ELR (cell line): Measurements from ENCODE around the gene SORBS1.
"Not testable (repeated sequence)": the region's sequence is repeated elsewhere in the genome, so short reads cannot be mapped to it uniquely, and the experiment has no call there.

Experiments
- DNase-seq: peaks from one replicate; pipeline ENCODE4 v3.0.0-alpha.2; 2015; ENCODE audit warnings: low read depth

Gene SORBS1

GRCh38 chr10:95482501-95483233, 78.5 kb downstream of the SORBS1 start:
- DNase-seq: no peak

DNA sequence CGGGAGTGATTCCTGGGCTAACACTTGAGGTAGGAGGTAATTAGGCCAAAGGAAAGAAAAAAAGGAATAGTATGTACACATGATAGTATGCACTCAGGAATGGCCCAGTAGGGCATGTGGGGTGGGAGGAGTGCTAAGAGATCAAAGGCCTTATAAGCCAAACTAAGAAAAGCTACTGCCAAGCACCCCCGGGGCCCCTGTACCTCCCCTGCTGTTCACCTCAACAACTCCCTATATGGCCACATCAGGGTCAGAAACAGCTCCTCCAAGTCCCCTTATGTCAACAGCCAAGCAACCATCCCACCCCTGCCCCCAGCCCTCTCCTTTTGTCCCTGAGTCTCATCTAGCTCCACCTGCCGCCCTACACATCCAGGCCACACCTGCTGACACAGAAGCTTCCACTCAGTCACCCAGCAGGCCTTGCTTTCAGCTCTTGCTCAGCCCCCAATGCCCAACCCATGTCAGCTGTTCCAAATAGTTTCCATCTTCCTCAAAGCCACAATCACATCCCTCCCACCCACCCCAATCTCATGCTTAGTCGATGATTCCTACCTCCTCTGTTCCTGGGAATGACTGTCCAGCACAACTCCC, 80.2 kb downstream of the SORBS1 start:
- DNase-seq: no peak

DNA sequence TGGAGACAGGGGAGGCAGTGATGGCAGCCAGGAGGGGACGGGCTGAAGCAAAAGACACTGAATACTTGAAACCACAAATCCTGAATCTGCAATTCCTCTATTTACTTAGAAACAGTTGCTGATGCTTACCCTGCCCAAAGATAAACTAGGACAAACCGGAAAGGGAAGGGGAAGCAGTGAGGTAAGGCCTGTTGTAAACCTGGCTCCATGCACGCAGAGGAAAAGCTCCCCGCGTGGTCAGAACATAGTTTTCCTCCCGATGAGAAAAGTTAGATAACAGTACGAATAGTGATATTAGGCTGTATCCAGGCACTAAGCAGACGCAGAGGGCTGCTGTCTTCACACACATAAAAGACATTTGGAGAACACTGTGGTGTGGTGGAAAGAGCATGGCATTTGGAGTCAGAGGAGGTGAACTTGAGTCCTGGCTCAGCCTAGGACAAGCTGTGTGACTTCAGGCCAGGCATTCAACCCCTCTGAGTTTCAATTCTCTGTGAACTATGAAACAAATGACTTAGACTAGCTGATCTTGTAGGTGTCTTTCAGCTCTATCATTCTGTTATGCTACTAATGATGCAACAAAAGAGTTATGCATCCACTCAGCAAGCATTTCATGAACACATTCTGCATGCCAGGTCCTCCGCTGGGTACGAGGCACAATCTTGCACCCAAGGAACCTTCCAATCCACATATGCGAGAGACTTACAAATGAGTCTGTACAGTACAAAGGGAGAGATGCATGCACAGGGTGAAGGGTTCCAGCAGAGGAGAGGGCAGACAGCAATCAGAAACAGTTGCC, 80.9 kb downstream of the SORBS1 start:
- peak; percentile 17 for DNase-seq

- no peak for DNase-seq
These were observed 82.2 kb downstream of the SORBS1 start for GRCh38 chr10:95478935-95479334.

DNA sequence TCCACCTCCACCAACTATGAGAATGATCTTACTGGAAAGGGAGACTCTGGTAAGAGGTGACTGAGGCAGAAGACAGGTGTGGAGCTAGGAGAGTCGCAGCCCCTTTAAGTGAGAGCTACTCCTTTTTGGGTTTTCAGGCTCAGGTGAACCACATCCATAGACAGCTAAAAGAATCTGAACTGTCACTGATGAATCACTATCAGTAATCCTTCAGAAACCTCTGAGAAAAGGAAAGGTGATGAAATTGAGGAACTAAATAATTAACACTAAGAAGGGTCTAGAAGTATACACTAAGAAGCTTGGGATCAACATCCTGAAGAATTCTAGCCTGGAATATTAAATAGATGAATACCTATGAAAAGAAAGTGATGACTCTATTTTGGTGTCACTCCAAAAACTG, 83.0 kb downstream of the SORBS1 start:
- no peak for DNase-seq

DNA sequence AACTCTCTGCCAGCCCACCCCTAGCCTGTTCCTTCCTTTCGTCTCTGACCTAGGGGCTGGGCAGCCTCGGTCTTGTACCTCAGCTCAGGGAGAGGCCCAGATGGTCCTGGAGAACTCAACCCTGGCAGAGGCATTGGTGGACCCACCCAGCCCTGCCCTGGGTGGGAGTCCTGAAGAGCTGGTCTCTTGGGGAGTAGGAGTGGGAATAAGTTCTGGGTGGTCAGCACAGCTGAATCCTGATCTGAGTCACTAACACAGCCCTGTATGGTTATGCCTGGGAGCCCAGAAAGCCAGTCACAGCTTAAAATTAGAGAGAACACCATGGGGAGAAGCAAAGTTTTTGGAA, 84.0 kb downstream of the SORBS1 start:
- no peak for DNase-seq

DNA sequence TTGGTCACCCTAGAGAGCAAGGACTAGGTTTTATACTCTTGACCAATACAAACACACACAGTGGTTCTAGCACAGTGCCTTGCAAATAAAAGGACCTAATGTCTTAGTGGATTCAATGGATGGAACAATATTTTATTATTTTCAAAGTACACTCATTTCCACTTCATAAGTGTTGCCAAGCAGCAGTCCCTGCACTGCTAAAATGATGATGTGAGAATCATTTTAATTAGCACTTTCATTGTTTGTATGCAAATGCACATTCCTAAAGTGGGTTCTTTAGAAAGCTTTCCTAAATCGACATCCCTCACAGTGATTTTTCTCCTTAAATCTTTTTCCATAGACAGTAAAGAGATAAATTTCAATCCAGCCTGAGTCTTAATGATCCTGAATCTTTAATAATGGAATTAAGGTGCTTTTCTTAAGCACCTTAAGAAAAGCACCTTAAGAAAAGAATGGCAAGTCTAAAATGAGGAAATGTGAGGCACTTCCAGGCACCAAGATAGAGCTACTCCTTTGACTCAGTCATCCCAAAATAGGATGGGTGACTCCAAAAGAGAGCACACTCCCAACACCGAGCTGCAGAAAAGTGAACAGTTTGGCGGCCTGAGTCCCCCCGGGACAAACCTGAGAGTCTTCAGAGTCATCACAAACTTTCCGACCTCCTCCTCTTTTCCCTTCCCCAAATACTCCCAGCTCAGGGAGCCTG, 84.5 kb downstream of the SORBS1 start:
- DNase-seq: no peak

- DNase-seq: no peak
These were observed 85.2 kb downstream of the SORBS1 start for GRCh38 chr10:95475827-95476468.

- DNase-seq: no peak
These were observed 86.2 kb downstream of the SORBS1 start for GRCh38 chr10:95475003-95475383.

GRCh38 chr10:95474228-95475002, 86.8 kb downstream of the SORBS1 start:
- DNase-seq: no peak

- no peak for DNase-seq
These were observed 88.7 kb downstream of the SORBS1 start for GRCh38 chr10:95472304-95473088.

DNA sequence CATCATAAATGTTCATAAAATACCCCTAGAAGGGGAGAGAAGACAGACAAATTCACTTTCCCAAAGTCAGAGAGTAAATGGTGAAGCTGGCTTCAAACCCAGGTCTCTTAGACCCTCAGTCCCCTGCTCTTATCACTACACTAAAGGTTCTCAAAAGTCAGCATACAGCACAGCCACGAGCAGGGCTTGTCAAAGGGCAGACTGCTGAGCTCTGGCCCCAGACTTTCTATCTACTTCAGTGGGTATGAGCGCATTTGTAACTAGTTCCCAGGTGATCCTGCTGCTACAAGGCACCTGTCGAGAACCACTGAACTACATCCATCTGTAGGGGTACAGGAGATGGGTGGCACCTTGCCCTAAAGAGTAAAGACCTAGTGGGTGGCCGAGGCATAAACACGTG, 91.5 kb downstream of the SORBS1 start:
- no peak for DNase-seq

DNA sequence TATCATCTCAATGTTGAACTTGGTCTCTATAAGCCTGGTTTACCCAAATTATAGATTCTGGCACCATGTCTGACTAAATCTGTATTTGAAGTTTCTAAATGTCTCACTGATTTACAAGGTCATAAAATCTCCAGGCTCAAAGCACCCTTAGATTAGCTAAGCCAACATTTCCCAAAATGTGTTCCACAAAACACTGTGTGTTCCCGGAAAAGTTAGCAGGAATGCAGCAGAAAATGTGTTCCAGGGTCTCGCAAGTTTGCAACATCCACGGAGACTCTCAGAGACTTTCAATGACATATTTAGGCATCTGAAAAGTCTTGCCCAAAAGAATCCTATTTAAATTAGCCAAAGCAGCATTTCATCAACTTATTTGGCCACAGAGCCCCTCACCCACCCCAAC, 91.9 kb downstream of the SORBS1 start:
- DNase-seq: no peak

DNA sequence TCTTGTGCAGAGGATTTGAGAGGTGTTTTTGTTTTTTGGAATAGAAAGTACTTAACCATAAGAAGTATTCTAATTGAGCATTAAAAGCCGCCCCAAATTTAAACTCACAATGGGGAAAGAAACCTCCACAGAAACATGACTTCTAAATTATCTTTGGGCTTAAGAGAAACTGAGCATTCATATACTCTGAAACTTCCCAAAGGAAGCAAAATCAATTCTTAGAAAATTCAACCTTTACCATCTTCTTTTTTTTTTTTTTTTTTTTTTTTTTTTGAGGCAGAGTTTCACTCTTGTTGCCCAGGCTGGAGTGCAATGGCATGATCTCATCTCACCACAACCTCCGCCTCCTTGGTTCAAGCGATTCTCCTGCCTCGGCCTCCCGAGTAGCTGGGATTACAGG, 93.5 kb downstream of the SORBS1 start:
- not testable (repeated sequence) for DNase-seq

DNA sequence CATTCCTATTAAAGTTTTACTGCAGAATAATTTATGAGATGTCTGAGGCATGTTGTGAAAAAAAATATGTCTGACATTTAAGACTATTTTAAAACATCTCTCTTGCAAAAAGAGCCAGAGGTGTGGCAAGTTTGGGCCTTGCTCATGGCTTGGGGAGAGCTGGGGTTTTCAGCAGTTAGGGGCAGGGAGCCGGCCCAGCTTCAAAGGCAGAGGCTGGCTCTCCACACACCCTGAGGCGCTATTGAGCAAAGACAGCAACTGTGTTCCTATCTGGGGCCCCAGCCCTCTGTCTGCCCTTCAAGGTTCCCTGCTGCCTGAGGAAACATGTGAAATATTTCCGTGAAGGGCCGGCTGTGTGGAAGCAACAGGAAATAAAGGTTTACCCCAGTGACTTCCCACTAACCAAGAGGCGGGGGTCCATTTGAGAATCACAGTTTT, 94.0 kb downstream of the SORBS1 start:
- peak; percentile 21 for DNase-seq

DNA sequence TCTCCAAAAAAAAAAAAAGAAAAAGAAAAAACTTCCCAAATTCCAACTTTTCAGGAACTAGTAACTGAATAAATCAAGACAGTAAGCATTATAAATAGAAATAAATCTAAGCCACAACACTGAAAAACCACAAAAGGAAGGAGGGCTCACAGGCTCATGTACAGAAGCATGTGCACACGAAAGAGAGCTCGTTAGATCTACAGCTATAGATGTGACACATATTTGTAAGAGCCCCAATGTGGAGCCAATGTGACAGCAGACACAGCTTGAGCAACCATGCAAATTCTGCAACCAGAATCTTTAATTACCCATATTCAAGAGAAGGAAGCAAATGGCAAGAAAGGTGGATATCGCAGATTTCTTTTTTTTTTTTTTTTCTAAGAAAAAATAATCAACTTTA, 94.7 kb downstream of the SORBS1 start:
- DNase-seq: no peak

DNA sequence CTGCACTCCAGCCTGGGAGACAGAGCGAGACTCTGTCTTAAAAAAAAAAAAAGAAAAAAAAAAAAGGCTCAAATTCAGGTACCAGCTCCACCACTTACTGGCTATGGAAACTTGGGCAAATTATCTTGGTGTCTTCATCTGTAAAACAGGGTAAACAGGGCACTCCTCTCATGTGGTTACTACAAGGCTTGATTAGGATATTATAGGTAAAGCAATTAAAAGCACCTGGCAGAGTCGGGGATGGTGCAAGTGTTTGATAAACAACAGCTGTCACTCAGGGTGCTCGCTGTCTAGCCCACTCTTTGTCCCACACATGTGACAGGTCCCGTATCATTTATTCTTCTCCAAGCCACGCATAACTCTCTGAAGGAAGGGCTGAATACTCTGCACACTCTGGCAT, 96.9 kb downstream of the SORBS1 start:
- no peak for DNase-seq

- no peak for DNase-seq
These were observed 98.2 kb downstream of the SORBS1 start for GRCh38 chr10:95462740-95463667.

DNA sequence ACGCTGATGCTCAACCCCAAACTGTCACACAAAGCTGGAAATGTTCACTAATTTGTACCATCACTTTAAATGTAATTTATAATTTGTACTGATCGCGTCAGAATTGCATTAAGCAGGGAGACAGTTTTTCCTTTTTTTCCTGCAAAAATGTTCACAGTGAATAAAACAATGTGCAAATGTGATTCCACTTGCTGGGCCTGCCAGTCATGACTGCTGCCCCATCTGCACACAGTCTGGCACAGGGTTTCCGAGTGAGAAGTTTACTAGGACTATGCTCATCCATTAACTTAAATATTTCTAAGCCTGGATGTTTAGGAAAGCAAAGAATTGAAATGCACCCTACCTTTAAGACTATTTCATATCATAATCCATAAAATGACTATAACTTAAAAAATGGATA, 99.6 kb downstream of the SORBS1 start:
- DNase-seq: no peak
